ENCODE data around the gene SNU13. TPM values are rescaled to one million over a fixed set of nuclear protein-coding genes. Genes with fewer than 3 reads are reported as not detected.
"Not testable (repeated sequence)": the region's sequence is repeated elsewhere in the genome, so short reads cannot be mapped to it uniquely, and the experiment has no call there.

SNU13 gene
- polyA plus RNA-seq, 4 donors: 145 to 173 (median 159) TPM

GRCh38 chr22:41647771-41648170, 40.9 kb downstream of the SNU13 start:
- DNase-seq (ENCODE audit: low read depth in 4 of 4, low spot score in 3 of 4): no peak

GRCh38 chr22:41642331-41643110, 46.1 kb downstream of the SNU13 start:
- no peak for DNase-seq (ENCODE audit: low read depth in 4 of 4, low spot score in 3 of 4)

- DNase-seq (ENCODE audit: low read depth in 4 of 4, low spot score in 3 of 4): no peak
Observed at GRCh38 chr22:41641854-41642253, 46.8 kb downstream of the SNU13 start.

GRCh38 chr22:41638748-41639147, 49.9 kb downstream of the SNU13 start:
- DNase-seq (ENCODE audit: low read depth in 4 of 4, low spot score in 3 of 4): no peak

GRCh38 chr22:41638124-41638523, 50.5 kb downstream of the SNU13 start:
- no peak for DNase-seq (ENCODE audit: low read depth in 4 of 4, low spot score in 3 of 4)

GRCh38 chr22:41637623-41638022, 51.0 kb downstream of the SNU13 start:
- DNase-seq (ENCODE audit: low read depth in 4 of 4, low spot score in 3 of 4): not testable (repeated sequence)

- no peak for DNase-seq (ENCODE audit: low read depth in 4 of 4, low spot score in 3 of 4)
Observed at GRCh38 chr22:41636467-41636866, 52.2 kb downstream of the SNU13 start.

- DNase-seq (ENCODE audit: low read depth in 4 of 4, low spot score in 3 of 4): not testable (repeated sequence)
Observed at GRCh38 chr22:41634610-41635009, 54.1 kb downstream of the SNU13 start.

- not testable (repeated sequence) for DNase-seq (ENCODE audit: low read depth in 4 of 4, low spot score in 3 of 4)
Observed at GRCh38 chr22:41631615-41632014, 57.1 kb downstream of the SNU13 start.

GRCh38 chr22:41631115-41631514, 57.6 kb downstream of the SNU13 start:
- not testable (repeated sequence) for DNase-seq (ENCODE audit: low read depth in 4 of 4, low spot score in 3 of 4)

GRCh38 chr22:41625577-41625976, 63.1 kb downstream of the SNU13 start:
- DNase-seq (ENCODE audit: low read depth in 4 of 4, low spot score in 3 of 4): no peak

Other genes starting within 250 kb of the SNU13 start
- gene TOB2, start 242.1 kb downstream of the SNU13 start, polyA plus RNA-seq (ENCODE audit: insufficient read length in 4 of 4): 10 to 100 TPM; 52.3 to 59.4 (median 55.7) TPM
- gene PHF5A, start 220.2 kb downstream of the SNU13 start, polyA plus RNA-seq (ENCODE audit: insufficient read length in 4 of 4): 10 to 100 TPM; 55.8 to 68.1 (median 58.1) TPM
- 100 to 1,000 TPM; 131 to 150 (median 142) TPM for gene ACO2, start 219.8 kb downstream of the SNU13 start, polyA plus RNA-seq (ENCODE audit: insufficient read length in 4 of 4)
- 10 to 100 TPM; 30.0 to 37.0 (median 31.2) TPM for gene POLR3H, start 144.4 kb downstream of the SNU13 start, polyA plus RNA-seq (ENCODE audit: insufficient read length in 4 of 4)
- 1 to 10 TPM; 4.9 to 9.4 (median 6.4) TPM for gene CSDC2, start 127.9 kb downstream of the SNU13 start, polyA plus RNA-seq (ENCODE audit: insufficient read length in 4 of 4)
- gene PMM1, start 99.0 kb downstream of the SNU13 start, polyA plus RNA-seq (ENCODE audit: insufficient read length in 4 of 4): 10 to 100 TPM; 48.8 to 65.9 (median 52.4) TPM
- 10 to 100 TPM; 26.0 to 29.7 (median 28.1) TPM for gene DESI1, start 67.8 kb downstream of the SNU13 start, polyA plus RNA-seq (ENCODE audit: insufficient read length in 4 of 4)
- gene XRCC6, start 67.6 kb downstream of the SNU13 start, polyA plus RNA-seq (ENCODE audit: insufficient read length in 4 of 4): 100 to 1,000 TPM; 333 to 384 (median 357) TPM
- gene MEI1, start 10.6 kb upstream of the SNU13 start, polyA plus RNA-seq (ENCODE audit: insufficient read length in 4 of 4): 1 to 10 TPM; 1.3 to 2.9 (median 2.4) TPM
- 10 to 100 TPM in 1 of 4 donors, 1 to 10 TPM in 3; 7.4 to 10.6 (median 8.2) TPM for gene CCDC134, start 111.8 kb upstream of the SNU13 start, polyA plus RNA-seq (ENCODE audit: insufficient read length in 4 of 4)
- gene SREBF2, start 144.2 kb upstream of the SNU13 start, polyA plus RNA-seq (ENCODE audit: insufficient read length in 4 of 4): 100 to 1,000 TPM in 2 of 4 donors, 10 to 100 TPM in 2; 94.0 to 104 (median 101) TPM
- under 1 TPM; 0.39 to 0.97 (median 0.59) TPM for gene SHISA8, start 226.2 kb upstream of the SNU13 start, polyA plus RNA-seq (ENCODE audit: insufficient read length in 4 of 4)
- gene TNFRSF13C, start 237.9 kb upstream of the SNU13 start, polyA plus RNA-seq (ENCODE audit: insufficient read length in 4 of 4): 1 to 10 TPM; 1.2 to 2.7 (median 1.8) TPM